Pons (tissue), 1 donor: ENCODE measurements around the gene CDH23.

Source experiments
- DNase-seq: peaks from one replicate; pipeline ENCODE4 v3.0.0-alpha.2; 2016; ENCODE audit warnings: low spot score

The CDH23 gene

DNA sequence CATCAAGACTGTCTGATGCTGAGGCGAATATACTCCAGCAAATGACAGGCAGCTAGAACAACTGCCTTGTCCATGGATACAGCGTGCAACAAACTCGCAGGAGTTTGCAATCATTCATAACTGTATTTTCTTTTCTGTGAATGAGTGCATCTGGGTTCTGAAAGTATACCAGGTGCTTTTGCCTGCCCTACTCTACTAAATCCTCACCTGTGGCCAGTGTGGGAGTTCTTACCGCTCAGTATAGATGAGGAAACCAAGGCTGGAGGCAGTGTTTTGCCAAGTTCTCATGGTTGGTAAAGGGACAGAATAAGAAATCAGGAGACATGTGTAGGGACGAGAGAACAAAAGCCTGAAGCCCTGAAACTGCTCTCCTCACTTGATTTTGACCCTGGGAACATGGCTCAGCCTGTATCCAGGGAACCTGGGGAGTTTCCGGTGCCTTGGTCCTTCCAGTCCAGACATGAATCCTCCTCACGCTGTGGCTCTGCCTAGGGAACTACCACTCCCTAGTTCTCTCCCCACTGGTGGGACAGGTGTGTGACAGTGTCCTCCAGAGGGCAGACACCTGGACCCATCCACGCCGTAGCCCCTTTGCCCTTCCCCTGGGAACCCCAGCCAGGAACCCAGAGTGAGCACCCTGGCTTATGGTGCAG lies 142.0 kb downstream of the CDH23 start:
- DNase-seq = no peak

- DNase-seq = no peak
Observed at GRCh38 chr10:71539442-71540118, 142.9 kb downstream of the CDH23 start.

DNA sequence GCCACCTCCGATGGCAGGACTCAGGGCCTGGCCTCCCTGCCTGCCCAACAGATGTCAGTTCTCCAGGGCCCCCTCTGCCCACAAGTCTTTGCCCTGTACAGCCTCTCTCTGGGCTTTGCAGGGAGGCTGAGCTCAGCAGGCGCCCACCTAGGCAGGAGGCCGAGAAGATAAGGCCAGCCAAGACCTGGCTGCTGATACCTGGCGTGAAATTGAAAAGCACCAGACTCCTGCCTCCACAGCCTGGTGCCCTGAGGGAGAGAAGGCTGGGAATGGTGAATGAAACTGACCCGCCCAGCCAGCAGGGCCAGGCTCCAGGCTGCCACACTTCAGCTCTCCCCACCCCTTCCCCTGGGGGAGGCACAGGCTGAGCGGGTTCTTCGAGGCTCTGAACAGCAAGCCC lies 145.8 kb downstream of the CDH23 start:
- no peak for DNase-seq

DNA sequence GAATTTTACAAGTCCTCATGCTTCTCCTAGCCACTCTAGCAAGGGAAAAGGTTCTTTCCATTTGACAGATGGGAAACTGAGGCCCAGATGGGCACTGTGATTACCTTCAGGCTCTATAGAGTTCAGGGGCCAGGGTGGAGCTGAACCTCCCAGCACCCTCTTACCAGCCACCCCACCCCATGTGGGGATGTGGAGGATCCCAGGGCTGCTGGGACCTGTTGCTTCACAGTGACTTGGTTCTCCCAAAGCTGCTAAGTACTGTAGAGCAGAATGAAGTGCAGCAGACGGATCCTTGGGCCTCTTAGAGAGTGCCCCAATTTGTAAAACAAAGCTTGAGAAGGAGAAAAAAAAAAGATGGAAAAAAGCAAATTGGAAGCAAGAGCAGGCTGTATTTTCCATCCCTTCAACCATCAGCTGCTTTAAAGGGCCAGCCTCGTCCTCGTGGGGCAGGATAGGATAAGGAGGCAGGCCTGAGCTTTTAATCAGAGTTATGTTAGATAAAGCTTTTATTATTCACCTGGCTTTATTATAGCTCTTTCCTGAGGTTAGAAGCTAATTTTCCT lies 147.0 kb downstream of the CDH23 start:
- no peak for DNase-seq

GRCh38 chr10:71545001-71545400 lies 148.3 kb downstream of the CDH23 start:
- no peak for DNase-seq

- DNase-seq = no peak
Observed at GRCh38 chr10:71546220-71546619, 149.5 kb downstream of the CDH23 start.

- DNase-seq = no peak
Observed at GRCh38 chr10:71547312-71547711, 150.6 kb downstream of the CDH23 start.

DNA sequence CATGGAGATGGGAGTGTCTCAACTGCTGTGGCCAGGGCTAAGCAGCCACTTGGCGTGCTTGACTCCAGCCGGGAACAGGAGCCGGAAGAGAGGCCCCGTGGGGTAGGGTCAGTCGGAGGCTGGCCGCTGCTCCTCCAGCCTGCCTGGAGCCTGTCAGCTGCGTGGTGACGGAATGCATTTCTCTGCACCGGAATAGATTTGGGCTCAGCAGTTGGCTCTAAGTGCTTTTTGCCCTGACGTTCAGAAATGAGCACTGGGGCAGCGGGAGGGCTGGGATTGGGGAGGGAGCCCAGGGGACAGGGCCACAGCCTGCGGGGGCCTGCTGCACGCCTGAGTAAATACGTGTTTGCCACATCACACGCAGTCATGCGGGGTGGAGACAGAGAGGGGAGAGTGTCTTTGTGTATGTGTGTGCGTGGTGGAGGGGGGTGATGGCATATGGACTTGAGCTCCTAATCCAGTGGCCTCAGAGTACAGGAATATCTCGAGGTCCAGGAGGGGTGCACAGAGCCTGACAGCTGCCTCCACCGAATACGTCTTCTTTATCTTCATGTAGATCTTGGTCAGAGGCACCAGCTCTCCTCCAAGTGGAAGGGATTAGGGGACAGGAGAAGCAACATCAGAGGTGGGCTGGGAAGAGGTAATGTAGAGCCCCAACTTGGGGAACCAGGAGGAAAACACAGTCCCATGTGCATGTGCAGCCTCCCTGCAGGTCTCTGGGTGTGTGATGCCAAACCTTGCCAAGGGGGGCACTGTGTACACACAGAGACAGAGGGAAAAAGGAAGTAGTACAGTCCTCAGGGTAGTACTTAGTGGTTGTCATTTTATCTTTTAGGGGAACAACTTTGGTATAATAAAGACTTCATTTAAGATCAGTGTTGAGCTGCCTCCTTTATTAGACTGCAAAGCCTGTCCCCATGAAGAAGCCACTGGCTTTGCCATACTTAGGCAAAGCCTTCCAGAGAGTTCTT lies 151.4 kb downstream of the CDH23 start:
- DNase-seq = no peak

- DNase-seq = no peak
Observed at GRCh38 chr10:71549766-71550533, 153.2 kb downstream of the CDH23 start.

DNA sequence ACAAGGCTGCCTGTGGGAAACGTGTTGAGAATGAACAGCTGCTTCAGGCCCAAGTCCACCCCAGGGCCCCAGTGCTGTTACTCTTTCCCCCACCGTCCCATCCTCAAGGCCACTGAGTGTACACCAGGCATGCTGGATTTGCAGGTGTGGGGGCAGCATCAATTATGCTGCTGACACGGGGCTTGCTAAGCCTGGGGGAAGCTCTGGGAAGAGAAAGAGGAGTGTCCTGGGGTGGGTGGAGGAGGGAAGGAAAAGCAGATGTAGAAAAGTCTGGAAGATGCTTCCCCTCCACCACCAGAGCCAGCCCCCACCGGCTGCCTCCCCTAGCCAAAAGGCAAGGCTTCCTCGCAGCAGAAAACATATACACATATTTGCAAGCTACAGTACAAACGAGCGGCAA lies 153.9 kb downstream of the CDH23 start:
- no peak for DNase-seq

GRCh38 chr10:71551970-71552369 lies 155.2 kb downstream of the CDH23 start:
- no peak for DNase-seq

DNA sequence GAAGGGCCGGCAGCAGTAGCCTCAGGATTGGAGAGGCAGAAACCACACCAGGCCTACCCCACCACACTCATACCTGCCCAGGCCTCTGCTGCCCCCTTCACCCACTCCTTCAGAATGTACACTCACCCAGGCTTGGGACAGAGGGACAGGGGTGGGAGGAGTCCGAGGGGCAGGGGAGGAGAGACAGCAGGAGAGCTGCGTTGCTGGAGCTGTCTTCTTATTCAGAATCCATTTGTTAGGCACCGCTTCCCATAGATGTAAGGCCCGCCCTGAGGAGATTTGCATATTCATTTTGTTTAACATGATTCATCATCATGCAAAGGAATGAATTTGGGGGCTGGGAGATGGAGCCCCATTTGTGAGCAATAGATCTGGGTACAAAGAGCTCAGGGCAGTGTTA lies 156.7 kb downstream of the CDH23 start:
- DNase-seq = no peak

DNA sequence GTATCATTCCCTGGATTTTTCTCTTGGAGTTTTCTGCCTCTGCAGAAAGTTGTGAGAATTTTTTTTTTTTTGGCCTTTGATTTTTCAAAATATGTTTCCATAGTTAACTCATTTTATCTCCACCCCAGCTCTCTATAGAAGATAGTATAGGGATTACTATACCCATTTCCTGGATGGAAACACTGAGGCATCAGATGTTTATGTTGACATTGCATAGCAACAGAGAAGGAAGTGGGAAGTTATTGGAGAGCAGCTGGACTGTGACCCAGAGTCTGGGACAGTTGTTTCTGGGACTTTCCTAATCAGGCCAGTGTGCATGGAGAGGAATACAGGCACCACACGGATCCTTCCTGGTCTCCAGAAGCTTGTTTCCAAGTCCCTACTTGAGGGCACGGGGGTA lies 158.0 kb downstream of the CDH23 start:
- no peak for DNase-seq

DNA sequence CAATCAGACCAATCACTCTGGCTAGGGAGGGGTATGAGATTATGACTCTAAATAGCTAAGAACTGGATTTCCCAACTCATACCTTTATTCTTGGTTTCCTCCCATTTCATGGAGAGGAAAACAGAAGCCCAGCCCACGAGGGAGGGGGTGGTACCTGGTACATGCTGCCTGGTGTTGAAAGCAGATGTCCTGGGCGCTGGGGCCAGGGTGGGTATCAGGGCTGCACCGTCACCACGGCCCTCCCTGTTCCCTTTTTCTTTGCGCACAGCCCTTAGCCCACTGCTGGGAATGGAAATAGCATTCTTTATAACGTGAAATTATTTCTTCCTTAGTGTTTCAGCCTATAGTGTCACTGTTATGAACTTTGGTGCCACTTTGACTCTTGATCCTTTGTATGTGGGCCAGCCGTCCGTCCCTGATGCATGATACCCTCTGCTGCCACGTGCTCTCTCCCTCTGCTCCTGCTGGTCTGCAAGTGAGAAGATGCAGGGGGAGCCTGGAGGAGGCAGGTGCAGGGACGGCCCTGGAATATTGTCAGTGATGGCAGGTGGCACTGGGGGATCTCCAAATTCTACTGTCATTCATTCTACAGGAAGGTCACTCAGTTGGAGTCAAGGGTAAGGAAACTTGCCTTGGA lies 158.5 kb downstream of the CDH23 start:
- DNase-seq = no peak

- no peak for DNase-seq
Observed at GRCh38 chr10:71555724-71556119, 159.0 kb downstream of the CDH23 start.

GRCh38 chr10:71558991-71559390 lies 162.3 kb downstream of the CDH23 start:
- no peak for DNase-seq

- DNase-seq = no peak
Observed at GRCh38 chr10:71561003-71561574, 164.4 kb downstream of the CDH23 start.

DNA sequence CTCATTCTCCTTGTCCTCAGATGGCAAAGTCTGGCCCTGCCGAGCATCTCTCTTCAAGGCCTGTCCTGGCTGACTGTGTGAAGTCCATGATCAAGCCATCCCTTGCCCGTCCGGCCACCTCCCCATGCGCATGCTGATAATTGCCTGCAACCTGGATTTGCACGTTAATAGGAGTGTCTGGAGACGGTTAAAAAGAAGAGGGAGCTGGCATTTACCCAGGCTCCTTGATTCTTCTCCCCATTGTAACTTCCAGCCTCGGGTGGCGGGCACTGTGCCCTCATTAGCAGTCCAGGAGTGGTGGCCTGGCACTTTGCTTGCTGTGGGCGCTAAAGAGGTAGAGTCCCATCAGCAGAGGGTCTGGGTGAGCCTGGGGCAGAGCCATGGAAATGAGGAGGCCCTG lies 165.5 kb downstream of the CDH23 start:
- no peak for DNase-seq

GRCh38 chr10:71562904-71563303 lies 166.2 kb downstream of the CDH23 start:
- DNase-seq = no peak

DNA sequence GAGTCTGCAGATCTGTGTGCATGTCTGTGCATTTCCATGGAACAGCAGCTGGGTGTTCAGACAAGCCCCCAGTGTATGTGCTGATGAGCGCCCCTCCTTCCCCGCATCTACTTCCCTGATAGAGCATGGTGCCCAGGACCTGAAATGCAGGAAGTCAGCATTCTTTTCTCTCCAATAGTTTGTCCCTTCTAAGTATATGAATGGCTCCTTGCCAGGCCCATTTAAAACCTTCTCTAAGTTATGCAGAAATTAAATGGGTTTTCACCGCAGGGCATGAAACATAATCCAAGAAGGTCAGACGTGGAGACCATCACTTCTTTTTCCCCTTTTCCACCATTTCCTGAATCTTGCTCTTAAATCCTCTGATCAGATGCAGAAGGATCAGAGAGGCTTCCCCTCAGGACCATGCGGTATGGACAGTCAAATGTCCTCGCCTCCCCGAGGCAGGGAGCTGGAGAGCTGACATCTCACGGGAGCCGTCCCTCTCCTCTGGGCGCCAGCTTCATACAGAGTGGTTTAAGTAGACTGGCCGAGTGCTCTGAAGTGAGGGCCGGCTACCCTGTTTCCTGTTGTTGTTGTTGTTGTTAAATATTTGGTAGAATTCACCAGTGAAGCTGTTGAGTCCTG lies 167.6 kb downstream of the CDH23 start:
- no peak for DNase-seq
